ENCODE data around the gene CRIM1. TPM values are rescaled to one million over a fixed set of nuclear protein-coding genes. Genes with fewer than 3 reads are reported as not detected.
A peak's percentile ranks its signal among the peaks of the same experiment; 100 is the strongest.

The CRIM1 gene
- total RNA-seq, 1 donor from 2014 or later, result 105 TPM

DNA sequence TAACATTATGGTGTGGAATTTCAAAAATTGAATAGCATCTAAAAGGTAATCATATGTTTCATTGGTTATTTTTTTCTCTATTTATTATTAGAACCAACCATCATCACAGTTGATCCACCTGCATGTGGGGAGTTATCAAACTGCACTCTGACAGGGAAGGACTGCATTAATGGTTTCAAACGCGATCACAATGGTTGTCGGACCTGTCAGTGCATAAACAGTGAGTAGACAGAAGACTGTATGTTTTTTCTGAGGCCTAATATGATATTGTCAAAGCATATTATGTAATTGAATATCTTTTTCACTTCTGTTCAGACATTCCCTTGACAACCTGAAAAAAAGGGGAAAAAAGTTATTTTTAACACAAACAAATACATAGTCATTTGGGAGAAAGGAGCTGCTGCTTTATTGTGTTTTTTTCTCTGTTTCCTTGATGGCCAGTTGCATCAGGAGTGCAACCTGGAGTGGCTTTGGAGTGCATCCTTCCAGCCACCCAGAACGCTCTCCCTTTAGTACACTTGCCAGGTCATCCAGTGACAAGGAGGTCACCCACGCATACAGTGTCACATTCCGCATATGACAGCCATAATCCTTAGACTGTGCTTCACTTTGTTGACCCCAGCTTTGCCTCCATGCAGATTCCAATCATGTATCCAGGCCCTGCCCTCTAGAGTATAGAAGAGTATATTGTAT, 143.7 kb downstream of the CRIM1 start:
- intact Hi-C loops (cut with DNase I), result no loop called here
- no peak overlapping the region for H3K27ac ChIP-seq
- DNase-seq, result no peak
- H3K36me3 ChIP-seq, result peaks cover 48% of the 10 kb centered on the region
- H3K4me1 ChIP-seq, result no peaks in the 10 kb centered on the region
- TF ChIP-seq CTCF (IDR thresholded peaks at IDR 0.05), result no peak
- H3K4me3 ChIP-seq, result no peak overlapping the region
- ATAC-seq, result no peak
- no peaks in the 10 kb centered on the region for H3K9me3 ChIP-seq
- H3K27me3 ChIP-seq (ENCODE audit: low read depth), result no peaks in the 10 kb centered on the region

GRCh38 chr2:36500072-36500471, 144.5 kb downstream of the CRIM1 start:
- intact Hi-C loops (cut with DNase I), result loop anchor here (10.0 kb wide), 1 partner anchor 145 kb away; the partner anchor contains the start of gene CRIM1
- Histone ChIP-seq H3K36me3 (peaks cover 49% of the 10 kb centered on the region), H3K27ac (no peak overlapping the region), H3K27me3 (ENCODE audit: low read depth) (no peaks in the 10 kb centered on the region), H3K4me1 (no peaks in the 10 kb centered on the region), H3K4me3 (no peak overlapping the region), H3K9me3 (no peaks in the 10 kb centered on the region)
- TF ChIP-seq CTCF (IDR thresholded peaks at IDR 0.05), result no peak
- no peak for ATAC-seq
- DNase-seq, result no peak

DNA sequence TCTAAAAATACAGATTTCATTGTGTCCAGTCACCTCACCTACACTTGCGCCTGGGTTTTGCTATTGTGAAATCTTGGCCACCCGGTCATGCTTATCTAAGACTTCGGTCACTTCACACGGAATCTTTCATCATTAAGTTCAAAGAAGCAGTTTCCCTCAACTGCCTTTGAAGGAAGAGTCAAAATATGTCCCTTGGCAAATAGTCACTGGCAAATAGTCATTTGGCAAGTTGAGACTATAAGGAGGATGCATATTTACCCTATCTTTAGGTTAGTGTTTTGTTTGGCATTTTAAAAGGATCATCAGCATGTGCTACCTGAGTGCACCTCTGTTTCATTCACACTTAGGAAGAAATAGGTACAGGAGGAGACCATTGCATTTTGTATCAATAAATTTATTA, 146.5 kb downstream of the CRIM1 start:
- Histone ChIP-seq H3K4me3 (no peak overlapping the region), H3K9me3 (no peaks in the 10 kb centered on the region), H3K27me3 (ENCODE audit: low read depth) (no peaks in the 10 kb centered on the region), H3K27ac (no peak overlapping the region), H3K36me3 (peaks cover 60% of the 10 kb centered on the region), H3K4me1 (no peaks in the 10 kb centered on the region)
- DNase-seq, result no peak
- intact Hi-C loops (cut with DNase I), result loop anchor here (10.0 kb wide), 1 partner anchor 147 kb away; the partner anchor contains the start of gene CRIM1
- no peak for TF ChIP-seq CTCF (IDR thresholded peaks at IDR 0.05)
- no peak for ATAC-seq

- ATAC-seq (peak; percentile 86 to 89), DNase-seq (no peak)
- Histone ChIP-seq H3K36me3 (peaks cover 53% of the 10 kb centered on the region), H3K27ac (no peak overlapping the region), H3K4me1 (no peaks in the 10 kb centered on the region), H3K4me3 (no peak overlapping the region), H3K27me3 (ENCODE audit: low read depth) (no peaks in the 10 kb centered on the region), H3K9me3 (no peaks in the 10 kb centered on the region)
- TF ChIP-seq CTCF (IDR thresholded peaks at IDR 0.05), result peak; percentile 77
- intact Hi-C loops (cut with DNase I), result loop anchor here (10.0 kb wide), 1 partner anchor 153 kb away; the partner anchor contains the start of gene CRIM1
Measured at GRCh38 chr2:36507408-36507812, 151.8 kb downstream of the CRIM1 start.

GRCh38 chr2:36509075-36509474, 153.5 kb downstream of the CRIM1 start:
- ATAC-seq (no peak), DNase-seq (no peak)
- Histone ChIP-seq H3K27me3 (ENCODE audit: low read depth) (no peaks in the 10 kb centered on the region), H3K9me3 (no peaks in the 10 kb centered on the region), H3K4me1 (no peaks in the 10 kb centered on the region), H3K4me3 (no peak overlapping the region), H3K36me3 (peaks cover 55% of the 10 kb centered on the region), H3K27ac (no peak overlapping the region)
- intact Hi-C loops (cut with DNase I), result loop anchor here (10.0 kb wide), 1 partner anchor 154 kb away; the partner anchor contains the start of gene CRIM1
- TF ChIP-seq CTCF (IDR thresholded peaks at IDR 0.05), result no peak

Measured in lower lobe of right lung (tissue), 2 donors.